HepG2 (cell line): ENCODE data around the gene PPP1R18. TPM values are rescaled to one million over a fixed set of nuclear protein-coding genes. Genes with fewer than 3 reads are reported as not detected.

Experiments
- BRD4 ChIP-seq: sonication (generic); formaldehyde crosslinking; IDR thresholded peaks from 2 replicates; pipeline ENCODE4 v1.4.0; 2020; ENCODE audit warnings: missing genetic modification reagents
- CBX5 ChIP-seq: sonication (generic); formaldehyde crosslinking; IDR thresholded peaks from 2 replicates; pipeline ENCODE4 v1.4.0; 2020; ENCODE audit warnings: missing genetic modification reagents, borderline replicate concordance
- DZIP1 ChIP-seq: sonication (generic); formaldehyde crosslinking; IDR thresholded peaks from 2 replicates; pipeline ENCODE4 v1.5.0; 2020; ENCODE audit warnings: mild to moderate bottlenecking, missing genetic modification reagents
- EZH2 ChIP-seq: conservative IDR thresholded peaks from 2 replicates; pipeline ENCODE4 v1.6.1; 2012; ENCODE audit warnings: mild to moderate bottlenecking, low read depth, low read length, moderate library complexity
- FLYWCH1 ChIP-seq: sonication (generic); formaldehyde crosslinking; IDR thresholded peaks from 2 replicates; pipeline ENCODE4 v1.8.1; 2023; ENCODE audit warnings: mild to moderate bottlenecking, missing genetic modification reagents
- FOXJ3 ChIP-seq: sonication (generic); formaldehyde crosslinking; IDR thresholded peaks from 2 replicates; pipeline ENCODE4 v1.4.0; 2020; ENCODE audit warnings: missing genetic modification reagents, mild to moderate bottlenecking, borderline replicate concordance
- GABPA ChIP-seq, 2 experiments: IDR thresholded peaks; 2 replicates each; pipeline ENCODE4 v1.6.1; 2011 to 2016; ENCODE audit warnings: low read depth in 2 of 2, low read length in 1 of 2, missing biosample characterization in 1 of 2, missing genetic modification characterization in 1 of 2
- HNRNPH1 ChIP-seq: fragments of 200-400 bp; formaldehyde crosslinking; optimal IDR thresholded peaks from 2 replicates; pipeline ENCODE3; 2017; ENCODE audit warnings: mild to moderate bottlenecking, low read depth, low read length
- MAF1 ChIP-seq: sonication (generic); formaldehyde crosslinking; IDR thresholded peaks from 2 replicates; pipeline ENCODE4 v1.5.0; 2020; ENCODE audit warnings: missing genetic modification reagents, borderline replicate concordance
- MYNN ChIP-seq: sonication (generic); formaldehyde crosslinking; IDR thresholded peaks from 2 replicates; pipeline ENCODE4 v1.4.0; 2020; ENCODE audit warnings: mild to moderate bottlenecking, low read depth, missing genetic modification reagents
- NR2F6 ChIP-seq, 2 experiments: IDR thresholded peaks; 2 replicates each; pipeline ENCODE4 v1.6.1; 2016; ENCODE audit warnings: antibody characterized with exemption in 1 of 2, mild to moderate bottlenecking in 1 of 2
- POGZ ChIP-seq: sonication (generic); formaldehyde crosslinking; IDR thresholded peaks from 2 replicates; pipeline ENCODE4 v1.4.0; 2020; ENCODE audit warnings: mild to moderate bottlenecking, missing genetic modification reagents
- RFX3 ChIP-seq: IDR thresholded peaks from 2 replicates; pipeline ENCODE4 v1.6.1; 2016; ENCODE audit warnings: missing biosample characterization, missing genetic modification reagents
- RFX5 ChIP-seq: IDR thresholded peaks from 2 replicates; pipeline ENCODE4 v1.6.1; 2011; ENCODE audit warnings: low read depth, low read length, improper control_type of control experiment
- RNF2 ChIP-seq: fragments of 450-650 bp; conservative IDR thresholded peaks from 2 replicates; pipeline ENCODE4 v1.6.1; 2016; ENCODE audit warnings: low read depth
- SP140L ChIP-seq: sonication (generic); formaldehyde crosslinking; IDR thresholded peaks from 2 replicates; pipeline ENCODE4 v1.4.0; 2020; ENCODE audit warnings: missing genetic modification reagents, borderline replicate concordance
- SRSF1 ChIP-seq: fragments of 200-400 bp; formaldehyde crosslinking; optimal IDR thresholded peaks from 2 replicates; pipeline ENCODE3; 2017; ENCODE audit warnings: mild to moderate bottlenecking, low read depth, low read length, moderate library complexity
- STAT5B ChIP-seq: sonication (generic); formaldehyde crosslinking; IDR thresholded peaks from 2 replicates; pipeline ENCODE4 v1.4.0; 2020; ENCODE audit warnings: missing genetic modification reagents
- TOE1 ChIP-seq: sonication (generic); formaldehyde crosslinking; IDR thresholded peaks from 2 replicates; pipeline ENCODE4 v1.4.0; 2020; ENCODE audit warnings: mild to moderate bottlenecking, missing genetic modification reagents
- ZFP1 ChIP-seq: IDR thresholded peaks from 2 replicates; pipeline ENCODE4 v1.6.1; 2016
- ZNF20 ChIP-seq: sonication (generic); formaldehyde crosslinking; IDR thresholded peaks from 2 replicates; pipeline ENCODE4 v1.4.0; 2020; ENCODE audit warnings: mild to moderate bottlenecking, moderate library complexity, missing genetic modification reagents
- ZSCAN9 ChIP-seq: IDR thresholded peaks from 2 replicates; pipeline ENCODE4 v1.6.1; 2016; ENCODE audit warnings: borderline replicate concordance
- polyA plus RNA-seq, 8 experiments: library from polyadenylated mRNA; depleted of rRNA in 3 of 8; stranded (reverse) in 7 of 8; unstranded in 1 of 8; fragments of >200 nt; fragmentation: Illumina TruSeq in 4 of 8; extraction: Trizol in 4 of 8; gene quantifications; 2 replicates each; pipeline versions ENCODE4 v1.2.1 to v1.2.3, GENCODE V29; 2011 to 2016; ENCODE audit warnings: low read depth in 4 of 8, missing spikeins in 1 of 8, mixed read lengths in 1 of 8; ENCODE audit not compliant: insufficient read depth in 1 of 8
- total RNA-seq, 5 experiments: library from RNA; depleted of rRNA; stranded (reverse); fragments of >200 nt; fragmentation: Illumina TruSeq; extraction: Trizol; gene quantifications; 2 replicates each; pipeline ENCODE4 v1.2.3, GENCODE V29; 2016; ENCODE audit warnings: low read depth in 1 of 5
- TF ChIP-seq, protein P1 (sequence below): sonication (generic); formaldehyde crosslinking; IDR thresholded peaks from 2 replicates; pipeline ENCODE4 v1.9.0; 2021; ENCODE audit warnings: missing genetic modification reagents, mild to moderate bottlenecking, borderline replicate concordance
- TF ChIP-seq, protein P2 (sequence below): sonication (generic); formaldehyde crosslinking; IDR thresholded peaks from 2 replicates; pipeline ENCODE4 v1.4.0; 2020; ENCODE audit warnings: mild to moderate bottlenecking, missing genetic modification reagents
- TF ChIP-seq, protein P3 (sequence below): sonication (generic); formaldehyde crosslinking; IDR thresholded peaks from 2 replicates; pipeline ENCODE4 v1.8.0; 2022; ENCODE audit warnings: missing genetic modification reagents, mild to moderate bottlenecking, borderline replicate concordance

The PPP1R18 gene
- total and polyA plus RNA-seq, 2 of the 13 experiments (the other 11 are each of a cell fraction or from before 2014, with no cell fraction given): 4.9 to 9.2 TPM

- TF ChIP-seq, protein P1, sequence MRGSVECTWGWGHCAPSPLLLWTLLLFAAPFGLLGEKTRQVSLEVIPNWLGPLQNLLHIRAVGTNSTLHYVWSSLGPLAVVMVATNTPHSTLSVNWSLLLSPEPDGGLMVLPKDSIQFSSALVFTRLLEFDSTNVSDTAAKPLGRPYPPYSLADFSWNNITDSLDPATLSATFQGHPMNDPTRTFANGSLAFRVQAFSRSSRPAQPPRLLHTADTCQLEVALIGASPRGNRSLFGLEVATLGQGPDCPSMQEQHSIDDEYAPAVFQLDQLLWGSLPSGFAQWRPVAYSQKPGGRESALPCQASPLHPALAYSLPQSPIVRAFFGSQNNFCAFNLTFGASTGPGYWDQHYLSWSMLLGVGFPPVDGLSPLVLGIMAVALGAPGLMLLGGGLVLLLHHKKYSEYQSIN (CRISPR knock-in tag): no peak
- TF ChIP-seq GABPA (IDR thresholded peaks at IDR 0.05; ENCODE audit: low read depth, low read length) (no peak), GABPA (CRISPR knock-in tag; IDR thresholded peaks at IDR 0.05; ENCODE audit: low read depth) (peak; percentile 76), HNRNPH1 (no peak), EZH2 (no peak), MYNN (CRISPR knock-in tag) (no peak), BRD4 (CRISPR knock-in tag) (no peak), ZNF20 (CRISPR knock-in tag) (no peak), RFX5 (no peak; the same call in 1 of the 2 replicates), TOE1 (peak; percentile 90; the same call in 1 of the 2 replicates), NR2F6 (IDR thresholded peaks at IDR 0.05) (peak; percentile 82), NR2F6 (CRISPR knock-in tag; IDR thresholded peaks at IDR 0.05) (peak; percentile 92), RNF2 (no peak), RFX3 (CRISPR knock-in tag) (no peak), ZFP1 (CRISPR knock-in tag) (peak; percentile 93; the same call in 1 of the 2 replicates), MAF1 (no peak), SRSF1 (no peak), DZIP1 (CRISPR knock-in tag) (no peak), ZSCAN9 (CRISPR knock-in tag) (peak; percentile 85; the same call in 1 of the 2 replicates), CBX5 (CRISPR knock-in tag) (peak; percentile 83; the same call in 1 of the 2 replicates), STAT5B (CRISPR knock-in tag) (no peak), POGZ (CRISPR knock-in tag) (peak; percentile 76), FOXJ3 (peak; percentile 92), FLYWCH1 (CRISPR knock-in tag) (no peak), SP140L (no peak)
- TF ChIP-seq, protein P2, sequence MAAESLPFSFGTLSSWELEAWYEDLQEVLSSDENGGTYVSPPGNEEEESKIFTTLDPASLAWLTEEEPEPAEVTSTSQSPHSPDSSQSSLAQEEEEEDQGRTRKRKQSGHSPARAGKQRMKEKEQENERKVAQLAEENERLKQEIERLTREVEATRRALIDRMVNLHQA (CRISPR knock-in tag): no peak
- TF ChIP-seq, protein P3, sequence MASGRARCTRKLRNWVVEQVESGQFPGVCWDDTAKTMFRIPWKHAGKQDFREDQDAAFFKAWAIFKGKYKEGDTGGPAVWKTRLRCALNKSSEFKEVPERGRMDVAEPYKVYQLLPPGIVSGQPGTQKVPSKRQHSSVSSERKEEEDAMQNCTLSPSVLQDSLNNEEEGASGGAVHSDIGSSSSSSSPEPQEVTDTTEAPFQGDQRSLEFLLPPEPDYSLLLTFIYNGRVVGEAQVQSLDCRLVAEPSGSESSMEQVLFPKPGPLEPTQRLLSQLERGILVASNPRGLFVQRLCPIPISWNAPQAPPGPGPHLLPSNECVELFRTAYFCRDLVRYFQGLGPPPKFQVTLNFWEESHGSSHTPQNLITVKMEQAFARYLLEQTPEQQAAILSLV (CRISPR knock-in tag): peak; percentile 38; the same call in 1 of the 2 replicates
Observed at GRCh38 chr6:30654798-30655742, 31.4 kb downstream of the PPP1R18 start (continued).
